ENCODE results near the gene ZSCAN9. TPM values are rescaled to one million over a fixed set of nuclear protein-coding genes. Genes with fewer than 3 reads are reported as not detected.

The ZSCAN9 gene
- total RNA-seq, 4 donors from 2014 or later, result 11.9 to 22.2 (median 14.2) TPM

DNA sequence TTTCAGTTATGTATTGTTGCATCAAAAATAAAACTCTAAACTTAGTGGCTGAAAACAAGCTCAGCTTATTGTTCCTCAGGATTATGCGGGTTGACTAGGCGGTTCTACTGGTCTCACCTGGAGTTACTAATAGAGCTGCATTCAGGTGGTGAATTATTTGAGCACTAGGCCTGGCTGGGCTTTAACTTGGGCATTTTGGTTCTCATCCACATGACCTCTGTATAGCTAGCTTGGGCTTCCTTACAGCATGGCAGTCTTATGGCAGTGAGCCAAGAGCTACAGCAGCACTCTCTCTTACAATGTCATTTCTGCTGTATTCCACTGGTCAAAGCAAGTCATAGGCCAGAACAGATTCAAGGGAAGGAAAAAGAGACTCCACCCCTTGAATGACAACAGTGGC, 57.9 kb downstream of the ZSCAN9 start:
- DNase-seq (ENCODE audit: low spot score in 2 of 2), result no peak
- 98 to 100% methylated on average over 2 of the region's 2 CpGs for WGBS, 2 donors
- peaks cover 0 to 51% (median 4%) of the 10 kb centered on the region in 3 donors for H3K36me3 ChIP-seq

More for the DNA sequence above, 57.9 kb downstream of the ZSCAN9 start:
- Histone ChIP-seq H3K27me3 (no peaks in the 10 kb centered on the region), H3K27ac (no peak overlapping the region), H3K4me1 (peaks cover 0 to 17% (median 5%) of the 10 kb centered on the region in 4 donors), H3K4me3 (no peak overlapping the region), H3K9me3 (peaks cover 0 to 7% (median 0%) of the 10 kb centered on the region in 4 donors)
- TF ChIP-seq POLR2A (IDR thresholded peaks at IDR 0.05), result no peak
- TF ChIP-seq EP300 (IDR thresholded peaks at IDR 0.05), result no peak
- TF ChIP-seq, protein P1, sequence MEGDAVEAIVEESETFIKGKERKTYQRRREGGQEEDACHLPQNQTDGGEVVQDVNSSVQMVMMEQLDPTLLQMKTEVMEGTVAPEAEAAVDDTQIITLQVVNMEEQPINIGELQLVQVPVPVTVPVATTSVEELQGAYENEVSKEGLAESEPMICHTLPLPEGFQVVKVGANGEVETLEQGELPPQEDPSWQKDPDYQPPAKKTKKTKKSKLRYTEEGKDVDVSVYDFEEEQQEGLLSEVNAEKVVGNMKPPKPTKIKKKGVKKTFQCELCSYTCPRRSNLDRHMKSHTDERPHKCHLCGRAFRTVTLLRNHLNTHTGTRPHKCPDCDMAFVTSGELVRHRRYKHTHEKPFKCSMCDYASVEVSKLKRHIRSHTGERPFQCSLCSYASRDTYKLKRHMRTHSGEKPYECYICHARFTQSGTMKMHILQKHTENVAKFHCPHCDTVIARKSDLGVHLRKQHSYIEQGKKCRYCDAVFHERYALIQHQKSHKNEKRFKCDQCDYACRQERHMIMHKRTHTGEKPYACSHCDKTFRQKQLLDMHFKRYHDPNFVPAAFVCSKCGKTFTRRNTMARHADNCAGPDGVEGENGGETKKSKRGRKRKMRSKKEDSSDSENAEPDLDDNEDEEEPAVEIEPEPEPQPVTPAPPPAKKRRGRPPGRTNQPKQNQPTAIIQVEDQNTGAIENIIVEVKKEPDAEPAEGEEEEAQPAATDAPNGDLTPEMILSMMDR (IDR thresholded peaks at IDR 0.05), result no peak

Other genes with a start within 250 kb of the ZSCAN9 start
- gene ZNF165, start 144.7 kb upstream of the ZSCAN9 start, total RNA-seq, result 1 to 10 TPM in 1 of 4 donors, under 1 TPM in 3; 0.30 to 2.2 (median 0.43) TPM
- 1 to 10 TPM in 3 of 4 donors, under 1 TPM in 1; 0.78 to 9.9 (median 3.6) TPM for gene ZSCAN16, start 100.7 kb upstream of the ZSCAN9 start, total RNA-seq
- gene ZKSCAN8, start 83.4 kb upstream of the ZSCAN9 start, total RNA-seq, result 10 to 100 TPM; 19.8 to 38.4 (median 24.8) TPM
- gene ZKSCAN4, start 27.0 kb downstream of the ZSCAN9 start, total RNA-seq, result 1 to 10 TPM; 3.5 to 9.2 (median 7.3) TPM
- gene NKAPL, start 34.0 kb downstream of the ZSCAN9 start, total RNA-seq, result 1 to 10 TPM; 1.2 to 4.2 (median 1.8) TPM
- 10 to 100 TPM; 12.2 to 38.2 (median 23.7) TPM for gene ZSCAN26, start 41.9 kb downstream of the ZSCAN9 start, total RNA-seq
- 1 to 10 TPM; 5.0 to 6.9 (median 6.5) TPM for gene PGBD1, start 56.3 kb downstream of the ZSCAN9 start, total RNA-seq
- gene ZSCAN31, start 110.9 kb downstream of the ZSCAN9 start, total RNA-seq, result 10 to 100 TPM in 2 of 4 donors, 1 to 10 TPM in 2; 6.3 to 12.8 (median 9.2) TPM
- gene ZKSCAN3, start 124.7 kb downstream of the ZSCAN9 start, total RNA-seq, result 10 to 100 TPM in 1 of 4 donors, 1 to 10 TPM in 3; 4.5 to 15.1 (median 7.1) TPM
- gene ZSCAN12, start 174.5 kb downstream of the ZSCAN9 start, total RNA-seq, result 1 to 10 TPM; 4.7 to 7.8 (median 7.2) TPM
- 1 to 10 TPM; 1.5 to 6.6 (median 2.6) TPM for gene ZSCAN23, start 218.2 kb downstream of the ZSCAN9 start, total RNA-seq